Mesodermal cell (in vitro differentiated cells): ENCODE results near the gene COL10A1.

Experiments
- H3K27ac ChIP-seq: 2 replicates; pipeline ENCODE4 v1.7.0; 2013; ENCODE audit warnings: mild to moderate bottlenecking, low read depth, low read length, moderate library complexity; ENCODE audit not compliant: severe bottlenecking
- H3K36me3 ChIP-seq: 2 replicates; pipeline ENCODE4 v1.7.1; 2013; ENCODE audit warnings: mild to moderate bottlenecking, low read length, moderate library complexity; ENCODE audit not compliant: control insufficient read depth, insufficient read depth
- H3K4me1 ChIP-seq: one replicate; pipeline ENCODE4 v1.7.1; 2013; ENCODE audit warnings: mild to moderate bottlenecking, low read length; ENCODE audit not compliant: insufficient read depth, control insufficient read depth, poor library complexity, severe bottlenecking
- H3K4me3 ChIP-seq: 2 replicates; pipeline ENCODE4 v1.7.0; 2013; ENCODE audit warnings: low read length, control low read depth, mild to moderate bottlenecking; ENCODE audit not compliant: insufficient read depth, poor library complexity, severe bottlenecking; ENCODE audit errors: extremely low read depth
- H3K9me3 ChIP-seq: 2 replicates; pipeline ENCODE4 v1.7.1; 2013; ENCODE audit warnings: mild to moderate bottlenecking, low read length, moderate library complexity; ENCODE audit not compliant: control insufficient read depth
- WGBS, 2 experiments: methylation state at CpG; one replicate each; pipeline ENCODE4 v1.1.5; 2013; ENCODE audit warnings: missing lambda C conversion rate in 2 of 2; ENCODE audit not compliant: insufficient coverage in 2 of 2; 5-methylcytosine and 5-hydroxymethylcytosine counted together

Gene COL10A1

DNA sequence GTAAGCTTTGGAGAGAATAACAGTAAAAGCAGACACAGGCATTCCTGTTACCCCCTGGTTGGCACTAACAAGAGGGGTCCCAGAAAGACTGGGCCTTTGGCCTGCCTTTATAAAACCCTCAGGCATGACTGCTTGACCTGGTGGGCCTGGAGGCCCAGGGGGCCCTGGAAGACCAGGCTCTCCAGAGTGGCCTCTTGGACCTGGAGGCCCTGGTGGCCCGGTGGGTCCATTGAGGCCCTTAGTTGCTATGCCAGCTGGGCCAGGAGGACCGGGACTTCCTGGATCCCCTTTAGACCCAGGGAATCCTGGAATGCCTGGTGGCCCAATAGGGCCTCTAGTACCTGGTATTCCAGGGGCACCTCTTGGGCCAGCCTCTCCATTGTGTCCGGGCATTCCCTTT is 5.5 kb downstream of the COL10A1 start:
- WGBS, 2 experiments: 96 to 100% methylated on average over 3 of the region's 3 CpGs
- no peak overlapping the region for H3K4me3 ChIP-seq
- H3K27ac ChIP-seq: no peak overlapping the region
- peaks cover 1% of the 10 kb centered on the region for H3K36me3 ChIP-seq
- no peaks in the 10 kb centered on the region for H3K4me1 ChIP-seq
- H3K9me3 ChIP-seq: no peaks in the 10 kb centered on the region

DNA sequence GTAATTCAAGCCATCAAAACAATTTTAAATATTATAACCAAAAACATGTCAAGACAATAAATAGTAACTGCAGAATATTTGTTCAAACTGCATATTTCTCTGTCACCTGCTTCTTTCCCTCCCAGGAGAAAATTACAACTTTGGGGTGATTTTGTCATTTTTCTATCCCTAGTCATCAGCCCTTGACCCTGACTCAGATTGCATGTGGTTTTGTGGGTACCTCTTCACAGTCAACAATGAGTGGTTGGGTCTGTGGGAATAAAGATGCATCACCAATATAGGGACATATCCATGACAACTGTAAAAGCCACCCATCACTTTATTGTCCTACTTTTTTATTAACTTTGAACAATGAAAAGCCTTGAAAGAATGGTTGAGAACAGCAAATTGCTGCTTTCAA is 7.3 kb downstream of the COL10A1 start:
- Histone ChIP-seq H3K36me3 (peaks cover 16% of the 10 kb centered on the region), H3K9me3 (no peaks in the 10 kb centered on the region), H3K4me3 (no peak overlapping the region), H3K4me1 (no peaks in the 10 kb centered on the region), H3K27ac (no peak overlapping the region)

DNA sequence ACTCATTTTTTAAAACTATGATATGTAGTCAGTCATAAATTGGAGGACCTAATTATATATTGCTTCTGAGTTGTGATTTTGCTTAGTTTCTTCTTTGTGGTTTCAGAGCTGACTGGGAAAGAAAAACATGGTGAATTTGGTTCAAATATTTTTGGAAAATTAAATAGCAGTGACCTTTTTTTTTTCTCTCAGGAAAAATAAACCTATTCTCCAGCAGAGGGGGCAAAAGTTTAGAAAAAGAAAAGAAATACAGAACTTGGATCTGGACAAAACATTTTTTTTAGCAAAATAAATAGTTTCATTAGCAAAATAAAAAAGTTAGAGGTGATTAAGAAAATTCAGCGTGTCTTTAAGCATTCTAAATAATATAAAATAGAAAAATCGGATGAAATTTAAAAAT is 10.2 kb downstream of the COL10A1 start:
- Histone ChIP-seq H3K4me3 (no peak overlapping the region), H3K27ac (no peak overlapping the region), H3K4me1 (no peaks in the 10 kb centered on the region), H3K9me3 (no peaks in the 10 kb centered on the region), H3K36me3 (peaks cover 26% of the 10 kb centered on the region)
- WGBS, 2 experiments: no CpG with 5 or more reads among the region's 2 CpGs

DNA sequence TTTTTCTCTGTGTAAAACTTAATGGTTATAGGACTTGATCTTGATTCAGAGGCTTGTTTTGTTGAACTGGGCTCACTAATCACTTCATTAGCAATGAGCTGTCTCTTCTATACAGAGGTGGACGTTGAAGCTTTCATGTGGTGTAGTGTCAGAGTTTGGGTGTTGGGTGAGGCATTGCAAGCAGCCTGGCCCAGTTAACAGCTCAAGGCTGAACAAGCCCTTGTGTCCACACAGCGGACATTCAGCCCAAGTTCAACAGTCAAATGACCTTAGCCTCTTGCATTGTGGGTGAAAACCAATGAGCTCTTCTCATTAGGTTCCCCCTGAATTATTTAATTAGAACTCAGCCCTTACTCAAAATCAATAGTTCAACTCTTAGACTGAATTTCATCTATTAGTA is 12.5 kb downstream of the COL10A1 start:
- Histone ChIP-seq H3K4me3 (no peak overlapping the region), H3K27ac (no peak overlapping the region), H3K4me1 (no peaks in the 10 kb centered on the region), H3K36me3 (peaks cover 33% of the 10 kb centered on the region), H3K9me3 (no peaks in the 10 kb centered on the region)
- WGBS, 2 experiments: 100% methylated on average over 1 to 2 of the region's 2 CpGs

DNA sequence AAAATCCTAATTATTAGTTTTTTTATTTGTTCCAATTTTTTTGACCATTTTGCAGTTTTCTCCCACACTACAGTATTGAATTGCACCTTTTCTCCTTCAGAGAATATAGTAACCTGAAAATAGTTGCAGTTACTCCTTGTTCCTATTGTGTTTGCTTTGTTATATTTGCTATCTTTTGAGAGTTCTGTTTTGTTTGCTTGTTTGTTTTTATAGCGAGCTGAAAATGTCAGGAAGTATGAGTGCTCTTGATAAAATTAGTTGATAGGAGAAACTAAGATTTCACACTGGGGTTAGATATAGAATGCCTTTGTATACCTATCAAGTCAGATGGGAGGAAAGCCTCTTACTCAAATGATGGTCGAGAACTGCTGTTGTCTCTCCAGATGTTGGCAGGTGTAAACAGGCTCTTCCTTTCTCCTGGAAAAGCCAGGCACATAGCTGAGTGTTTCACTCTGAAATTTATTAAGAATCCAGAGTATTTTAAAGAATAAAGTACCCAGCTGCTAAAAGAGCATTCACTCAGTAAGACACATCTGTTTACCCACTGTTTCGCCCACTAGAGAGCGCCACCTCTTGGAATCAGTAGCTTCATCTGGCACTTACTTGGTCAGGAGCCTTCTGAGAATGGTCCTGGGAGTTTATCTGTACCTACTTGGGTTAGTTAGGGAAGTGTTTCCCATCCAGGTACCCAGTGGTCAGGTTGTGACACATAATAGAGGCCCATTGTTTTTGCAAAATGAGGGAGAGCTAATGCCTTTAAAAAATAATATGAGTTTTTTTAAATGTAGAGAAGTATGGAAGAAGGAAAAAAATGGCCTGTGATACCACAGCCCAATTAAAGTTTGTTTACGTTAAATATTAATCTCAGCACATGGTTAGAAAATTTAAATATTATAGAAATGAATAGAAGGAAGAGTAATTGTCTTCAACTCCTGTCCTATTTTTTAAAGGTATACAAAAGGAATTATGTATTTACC is 14.1 kb downstream of the COL10A1 start:
- peaks cover 33% of the 10 kb centered on the region for H3K36me3 ChIP-seq
- WGBS, 2 experiments: 42% methylated on average over 4 of the region's 5 CpGs; no CpG with 5 or more reads in 1 of the 2 experiments
- H3K4me3 ChIP-seq: no peak overlapping the region
- H3K27ac ChIP-seq: no peak overlapping the region
- no peaks in the 10 kb centered on the region for H3K9me3 ChIP-seq
- H3K4me1 ChIP-seq: peaks cover 2% of the 10 kb centered on the region

DNA sequence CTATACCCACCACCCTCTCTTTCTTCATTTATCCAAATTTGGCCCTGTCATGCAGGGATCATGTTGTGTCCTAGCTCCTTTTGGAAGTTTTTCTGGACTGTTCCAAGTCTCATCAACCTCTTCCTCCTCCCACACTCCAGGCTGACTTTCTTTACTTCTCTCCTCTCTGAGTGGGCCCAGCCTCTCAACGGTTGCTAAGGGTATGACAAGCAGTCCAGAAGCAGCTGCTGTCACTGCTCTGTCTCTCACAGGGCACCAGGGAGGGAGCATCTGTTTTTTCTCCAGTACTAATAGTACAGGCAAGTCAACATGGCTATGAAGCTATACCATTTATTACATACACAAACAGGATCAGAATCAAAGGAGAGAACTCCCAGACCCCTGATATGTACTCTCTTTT is 17.1 kb downstream of the COL10A1 start:
- peaks cover 12% of the 10 kb centered on the region for H3K4me1 ChIP-seq
- H3K4me3 ChIP-seq: no peak overlapping the region
- H3K36me3 ChIP-seq: peaks cover 19% of the 10 kb centered on the region
- no peaks in the 10 kb centered on the region for H3K9me3 ChIP-seq
- H3K27ac ChIP-seq: no peak overlapping the region
- WGBS, 2 experiments: 64 to 67% methylated on average over 1 of the region's 1 CpG

DNA sequence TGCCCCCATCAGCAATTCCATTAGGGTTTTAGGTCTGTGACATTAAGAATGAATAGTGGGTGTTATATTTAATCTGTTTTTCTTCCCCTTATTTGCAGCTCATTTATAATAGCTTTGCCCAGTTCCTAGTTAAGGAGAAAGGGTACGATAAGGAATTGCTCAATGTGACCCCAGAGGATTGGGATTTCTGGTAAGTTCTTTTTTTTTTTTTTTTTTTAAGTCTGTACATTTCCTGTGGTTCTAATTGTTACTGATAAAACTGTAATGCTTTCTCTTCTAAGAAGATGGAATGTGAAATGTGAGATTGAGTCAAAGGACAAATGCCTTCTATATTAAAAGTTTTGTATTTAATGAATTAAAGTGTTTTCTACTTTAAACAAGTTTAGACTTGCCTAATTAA is 19.8 kb downstream of the COL10A1 start:
- peaks cover 8% of the 10 kb centered on the region for H3K36me3 ChIP-seq
- no peak overlapping the region for H3K4me3 ChIP-seq
- H3K27ac ChIP-seq: no peak overlapping the region
- no peaks in the 10 kb centered on the region for H3K9me3 ChIP-seq
- peaks cover 26% of the 10 kb centered on the region for H3K4me1 ChIP-seq
- WGBS, 2 experiments: no CpG with 5 or more reads among the region's 1 CpG

DNA sequence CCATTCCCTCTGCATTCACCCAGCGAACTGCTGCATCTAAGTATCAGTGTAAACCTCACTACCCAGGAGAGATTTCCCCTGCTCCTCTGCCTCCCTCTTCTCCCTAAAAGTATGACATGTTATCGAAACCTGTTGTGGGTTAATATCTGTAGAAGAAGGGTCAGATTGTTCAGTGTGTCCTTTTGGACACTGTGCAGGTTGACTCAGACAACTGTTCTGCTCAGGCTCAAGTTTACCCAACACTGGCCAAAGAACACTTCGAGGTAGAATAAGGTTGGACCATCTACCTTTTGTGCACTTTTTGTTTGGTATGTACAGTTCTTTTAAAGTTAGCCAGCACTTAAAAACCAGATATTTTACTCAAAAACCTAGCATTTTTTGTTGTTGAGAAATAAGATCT is 20.7 kb downstream of the COL10A1 start:
- Histone ChIP-seq H3K36me3 (peaks cover 1% of the 10 kb centered on the region), H3K4me3 (no peak overlapping the region), H3K4me1 (peaks cover 26% of the 10 kb centered on the region), H3K27ac (no peak overlapping the region), H3K9me3 (no peaks in the 10 kb centered on the region)
- 80% methylated on average over 1 of the region's 3 CpGs; no CpG with 5 or more reads in 1 of the 2 experiments for WGBS, 2 experiments

DNA sequence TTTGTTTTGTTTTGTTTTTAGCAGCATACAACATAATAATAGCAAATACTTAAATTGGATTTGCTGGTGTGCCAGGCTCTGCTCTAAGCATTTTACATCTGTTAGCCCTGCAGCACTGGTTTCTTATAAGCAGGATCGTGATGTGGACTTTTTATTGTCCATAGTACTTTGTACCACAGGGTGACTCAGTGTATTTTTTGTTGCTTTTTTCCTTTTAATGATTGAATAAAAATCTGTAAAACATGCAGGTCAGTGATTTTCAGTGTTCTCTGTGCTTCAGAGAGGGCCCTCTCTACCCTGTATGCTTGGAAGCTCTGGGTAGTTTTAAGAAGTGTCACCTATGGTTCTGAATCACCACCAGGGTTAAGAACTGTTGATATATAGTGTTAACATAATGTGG is 21.3 kb downstream of the COL10A1 start:
- Histone ChIP-seq H3K9me3 (no peaks in the 10 kb centered on the region), H3K36me3 (no peaks in the 10 kb centered on the region), H3K4me1 (peaks cover 26% of the 10 kb centered on the region), H3K27ac (no peak overlapping the region), H3K4me3 (no peak overlapping the region)
- WGBS, 2 experiments: 75 to 100% methylated on average over 1 of the region's 1 CpG

DNA sequence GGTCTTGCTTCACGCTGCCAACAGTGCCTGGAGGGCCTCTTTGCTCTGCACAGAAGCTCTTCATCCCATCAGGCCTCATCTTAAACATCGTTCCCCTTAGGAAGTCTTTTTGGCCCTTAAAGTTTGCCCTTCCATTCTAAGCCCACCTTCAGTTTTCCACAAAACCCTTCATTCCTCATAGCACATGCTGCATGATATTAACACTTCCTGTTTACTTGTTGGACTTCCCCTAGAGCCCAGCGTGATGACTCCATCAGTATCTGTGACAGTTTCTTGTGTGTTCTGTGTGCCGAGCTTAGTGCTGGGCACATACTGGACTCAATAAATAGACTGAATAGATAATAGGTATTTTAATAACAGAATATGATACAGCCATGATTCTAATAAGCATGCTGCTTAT is 23.1 kb downstream of the COL10A1 start:
- Histone ChIP-seq H3K27ac (no peak overlapping the region), H3K9me3 (no peaks in the 10 kb centered on the region), H3K4me1 (peaks cover 26% of the 10 kb centered on the region), H3K4me3 (no peak overlapping the region), H3K36me3 (no peaks in the 10 kb centered on the region)
- WGBS, 2 experiments: 78 to 97% methylated on average over 1 to 2 of the region's 4 CpGs

DNA sequence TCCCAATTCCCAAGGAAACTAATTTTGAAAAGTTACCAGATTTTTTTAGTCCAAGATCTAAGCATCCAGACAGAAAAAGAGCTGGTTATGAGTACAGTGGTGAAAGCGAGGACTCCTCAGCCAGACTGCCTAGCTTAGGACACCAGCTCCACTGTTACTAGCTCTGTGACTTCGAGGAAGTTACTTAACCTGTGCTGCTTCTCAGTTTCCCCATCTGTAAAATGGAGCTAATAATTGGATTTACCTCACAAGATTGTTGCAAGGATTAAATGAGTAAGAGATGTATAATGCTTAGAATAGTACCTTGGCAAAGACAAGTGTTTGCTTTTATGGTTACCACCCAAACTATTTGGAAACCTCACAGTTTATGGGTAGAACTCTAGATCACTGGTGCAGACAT is 24.1 kb downstream of the COL10A1 start:
- no peaks in the 10 kb centered on the region for H3K9me3 ChIP-seq
- H3K4me1 ChIP-seq: peaks cover 24% of the 10 kb centered on the region

More for the DNA sequence above, 24.1 kb downstream of the COL10A1 start:
- 90 to 100% methylated on average over 1 to 2 of the region's 2 CpGs for WGBS, 2 experiments
- Histone ChIP-seq H3K36me3 (no peaks in the 10 kb centered on the region), H3K4me3 (peak overlapping the region; percentile 69), H3K27ac (no peak overlapping the region)
